Measurements from ENCODE around the gene LRRN2. TPM values are rescaled to one million over a fixed set of nuclear protein-coding genes. Genes with fewer than 3 reads are reported as not detected.

LRRN2 gene
- total RNA-seq, 1 donor from 2014 or later: 4.9 TPM

DNA sequence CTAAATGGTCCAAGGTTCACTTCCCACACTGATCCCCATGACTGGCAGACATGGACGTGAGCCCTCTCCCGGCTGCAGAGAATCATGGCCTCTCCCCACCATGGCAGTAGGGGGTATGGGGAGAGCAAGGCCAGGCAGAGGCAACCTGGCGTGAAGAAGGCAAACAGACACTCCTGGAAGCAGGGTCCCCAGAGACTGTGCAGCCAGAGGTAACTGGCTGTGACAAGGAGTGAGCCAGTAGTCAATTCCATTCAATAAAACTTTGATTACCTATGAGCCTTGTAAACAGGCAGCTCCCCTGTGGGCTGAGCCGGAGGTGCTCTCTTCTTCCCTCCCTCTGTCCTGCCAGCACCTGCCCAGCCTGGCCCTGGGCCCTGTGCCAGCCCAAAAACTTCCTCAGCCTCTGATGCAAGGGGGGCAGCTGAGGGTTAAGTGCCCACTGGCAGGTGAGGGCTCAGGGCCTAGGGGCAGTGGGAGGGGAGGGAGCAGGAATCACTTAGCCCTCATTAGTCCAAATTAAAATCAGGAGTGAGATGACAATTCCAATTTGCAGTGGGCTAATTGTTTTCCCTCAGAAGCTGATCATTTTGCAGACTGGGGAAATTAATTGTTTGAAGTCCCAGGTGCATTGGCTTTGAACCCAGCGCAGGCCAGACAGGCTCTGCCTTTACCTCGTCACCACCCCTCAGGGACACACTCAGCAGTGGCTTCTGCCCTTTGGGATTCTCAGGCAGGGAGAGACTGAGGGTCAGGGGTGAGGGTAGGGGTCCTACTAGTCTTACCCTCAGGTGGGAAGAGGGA, 35.6 kb downstream of the LRRN2 start:
- TF ChIP-seq EZH2 (IDR thresholded peaks at IDR 0.05; ENCODE audit: insufficient read depth, low read length) (no peak), CTCF (IDR thresholded peaks at IDR 0.05; ENCODE audit: insufficient read depth, low read depth, low read length) (no peak)
- Histone ChIP-seq H3K27ac (ENCODE audit: low read depth, low read length) (no peak overlapping the region), H2AFZ (ENCODE audit: low read depth, low read length) (no peak overlapping the region), H3K4me1 (ENCODE audit: insufficient read depth, low read length) (no peaks in the 10 kb centered on the region), H3K9ac (ENCODE audit: low read length) (no peak overlapping the region), H3K36me3 (ENCODE audit: insufficient read depth, low read length) (no peaks in the 10 kb centered on the region), H3K4me3 (ENCODE audit: insufficient read depth, low read depth, low read length) (no peak overlapping the region), H3K27me3 (ENCODE audit: insufficient read depth, low read length) (peaks cover 24% of the 10 kb centered on the region), H3K79me2 (ENCODE audit: insufficient read depth, low read length) (no peaks in the 10 kb centered on the region), H3K9me3 (ENCODE audit: insufficient read depth, low read depth, low read length) (no peaks in the 10 kb centered on the region), H3K4me2 (ENCODE audit: low read length) (no peak overlapping the region), H4K20me1 (ENCODE audit: insufficient read depth, low read length) (peaks cover 5% of the 10 kb centered on the region)
- peaks cover 44% of the 10 kb centered on the region for H3K27me3 Mint-ChIP-seq (ENCODE audit: low read depth, unreplicated experiment)
- no peak overlapping the region for H3K27ac Mint-ChIP-seq (ENCODE audit: unreplicated experiment)
- H3K36me3 Mint-ChIP-seq (ENCODE audit: low read depth, unreplicated experiment): peaks cover 2% of the 10 kb centered on the region
- DNase-seq (ENCODE audit: low read depth): no peak
- peaks cover 8% of the 10 kb centered on the region for H3K4me1 Mint-ChIP-seq (ENCODE audit: low read depth, unreplicated experiment)
- no peak overlapping the region for H3K4me3 Mint-ChIP-seq (ENCODE audit: unreplicated experiment)
- no peak for FAIRE-seq
- no peaks in the 10 kb centered on the region for H3K9me3 Mint-ChIP-seq (ENCODE audit: unreplicated experiment)

GRCh38 chr1:204648576-204648975, 37.0 kb downstream of the LRRN2 start:
- no peaks in the 10 kb centered on the region for H3K9me3 ChIP-seq (ENCODE audit: insufficient read depth, low read depth, low read length)
- peaks cover 5% of the 10 kb centered on the region for H4K20me1 ChIP-seq (ENCODE audit: insufficient read depth, low read length)
- Mint-ChIP-seq H3K27ac (ENCODE audit: unreplicated experiment) (no peak overlapping the region), H3K36me3 (ENCODE audit: low read depth, unreplicated experiment) (peaks cover 2% of the 10 kb centered on the region), H3K27me3 (ENCODE audit: low read depth, unreplicated experiment) (peaks cover 56% of the 10 kb centered on the region), H3K4me3 (ENCODE audit: unreplicated experiment) (no peak overlapping the region), H3K9me3 (ENCODE audit: unreplicated experiment) (no peaks in the 10 kb centered on the region), H3K4me1 (ENCODE audit: low read depth, unreplicated experiment) (peaks cover 8% of the 10 kb centered on the region)
- no peaks in the 10 kb centered on the region for H3K4me1 ChIP-seq (ENCODE audit: insufficient read depth, low read length)
- H3K79me2 ChIP-seq (ENCODE audit: insufficient read depth, low read length): no peaks in the 10 kb centered on the region
- H3K4me3 ChIP-seq (ENCODE audit: insufficient read depth, low read depth, low read length): no peak overlapping the region
- peaks cover 29% of the 10 kb centered on the region for H3K27me3 ChIP-seq (ENCODE audit: insufficient read depth, low read length)
- no peak overlapping the region for H3K27ac ChIP-seq (ENCODE audit: low read depth, low read length)
- no peaks in the 10 kb centered on the region for H3K36me3 ChIP-seq (ENCODE audit: insufficient read depth, low read length)
- DNase-seq (ENCODE audit: low read depth) (no peak), FAIRE-seq (no peak)
- no peak overlapping the region for H3K4me2 ChIP-seq (ENCODE audit: low read length)
- TF ChIP-seq CTCF (IDR thresholded peaks at IDR 0.05; ENCODE audit: insufficient read depth, low read depth, low read length) (no peak), EZH2 (IDR thresholded peaks at IDR 0.05; ENCODE audit: insufficient read depth, low read length) (no peak)
- H2AFZ ChIP-seq (ENCODE audit: low read depth, low read length): no peak overlapping the region
- H3K9ac ChIP-seq (ENCODE audit: low read length): no peak overlapping the region

- peaks cover 8% of the 10 kb centered on the region for H3K4me1 Mint-ChIP-seq (ENCODE audit: low read depth, unreplicated experiment)
- H3K27ac ChIP-seq (ENCODE audit: low read depth, low read length): no peak overlapping the region
- no peak overlapping the region for H3K4me3 Mint-ChIP-seq (ENCODE audit: unreplicated experiment)
- H3K36me3 ChIP-seq (ENCODE audit: insufficient read depth, low read length): no peaks in the 10 kb centered on the region
- H3K79me2 ChIP-seq (ENCODE audit: insufficient read depth, low read length): no peaks in the 10 kb centered on the region
- TF ChIP-seq CTCF (IDR thresholded peaks at IDR 0.05; ENCODE audit: insufficient read depth, low read depth, low read length) (no peak), EZH2 (IDR thresholded peaks at IDR 0.05; ENCODE audit: insufficient read depth, low read length) (no peak)
- no peak overlapping the region for H3K9ac ChIP-seq (ENCODE audit: low read length)
- peaks cover 30% of the 10 kb centered on the region for H3K27me3 ChIP-seq (ENCODE audit: insufficient read depth, low read length)
- H3K9me3 Mint-ChIP-seq (ENCODE audit: unreplicated experiment): no peaks in the 10 kb centered on the region
- no peaks in the 10 kb centered on the region for H3K9me3 ChIP-seq (ENCODE audit: insufficient read depth, low read depth, low read length)
- no peaks in the 10 kb centered on the region for H3K4me1 ChIP-seq (ENCODE audit: insufficient read depth, low read length)
- no peak overlapping the region for H3K4me3 ChIP-seq (ENCODE audit: insufficient read depth, low read depth, low read length)
- no peak overlapping the region for H3K27ac Mint-ChIP-seq (ENCODE audit: unreplicated experiment)
- no peak overlapping the region for H2AFZ ChIP-seq (ENCODE audit: low read depth, low read length)
- H4K20me1 ChIP-seq (ENCODE audit: insufficient read depth, low read length): peaks cover 5% of the 10 kb centered on the region
- FAIRE-seq (no peak), DNase-seq (ENCODE audit: low read depth) (no peak)
- H3K36me3 Mint-ChIP-seq (ENCODE audit: low read depth, unreplicated experiment): peaks cover 2% of the 10 kb centered on the region
- peaks cover 56% of the 10 kb centered on the region for H3K27me3 Mint-ChIP-seq (ENCODE audit: low read depth, unreplicated experiment)
- no peak overlapping the region for H3K4me2 ChIP-seq (ENCODE audit: low read length)
Measured at GRCh38 chr1:204647805-204648153, 37.8 kb downstream of the LRRN2 start.

Measured in astrocyte (in vitro differentiated cells and primary cell).